RWPE2 (cell line): ENCODE data around the gene RHBDL1.

ENCODE experiments used
- ATAC-seq: fragments of 200-7000 bp; cut with Tn5 transposase; 3 replicates; pipeline ENCODE4 v1.9.1; 2021; ENCODE audit warnings: low read depth
- DNase-seq: peaks from one replicate; pipeline ENCODE4 v3.0.0-alpha.2; 2020; ENCODE audit warnings: low spot score
- H3K27ac ChIP-seq: fragments of 450-650 bp; 2 replicates; pipeline ENCODE4 v1.5.1; 2017; ENCODE audit warnings: mild to moderate bottlenecking; ENCODE audit not compliant: poor library complexity, severe bottlenecking
- H3K27me3 ChIP-seq: fragments of 250-450 bp; sonication (Bioruptor Pico); 2 replicates; pipeline ENCODE4 v1.5.1; 2021; ENCODE audit warnings: mild to moderate bottlenecking, moderate library complexity; ENCODE audit not compliant: insufficient read depth, poor library complexity, severe bottlenecking
- H3K36me3 ChIP-seq: fragments of 250-450 bp; sonication (Bioruptor Pico); 2 replicates; pipeline ENCODE4 v1.5.1; 2020; ENCODE audit warnings: low read depth, mild to moderate bottlenecking, moderate library complexity
- H3K4me1 ChIP-seq: fragments of 250-450 bp; sonication (Bioruptor Pico); 2 replicates; pipeline ENCODE4 v1.5.1; 2021; ENCODE audit warnings: mild to moderate bottlenecking, moderate library complexity; ENCODE audit not compliant: insufficient read depth, poor library complexity, severe bottlenecking
- H3K4me3 ChIP-seq: fragments of 250-450 bp; sonication (Bioruptor Pico); 2 replicates; pipeline ENCODE4 v1.5.1; 2021; ENCODE audit warnings: mild to moderate bottlenecking, moderate library complexity; ENCODE audit not compliant: severe bottlenecking
- H3K9me3 ChIP-seq: fragments of 250-450 bp; sonication (Bioruptor Pico); 2 replicates; pipeline ENCODE4 v1.5.1; 2021; ENCODE audit warnings: mild to moderate bottlenecking, moderate library complexity; ENCODE audit not compliant: severe bottlenecking
- CTCF ChIP-seq: fragments of 450-650 bp; IDR thresholded peaks from one replicate; pipeline ENCODE4 v1.5.1; 2017; ENCODE audit warnings: mild to moderate bottlenecking, moderate library complexity; ENCODE audit not compliant: poor library complexity, severe bottlenecking

The RHBDL1 gene

GRCh38 chr16:679814-680624 lies 4.5 kb downstream of the RHBDL1 start, which contains the start of gene STUB1:
STUB1 (plus strand) TSS chr16:680410; CDS start chr16:680526, 116 bp downstream.
- H3K27me3 ChIP-seq, result no peaks in the 10 kb centered on the region
- H3K27ac ChIP-seq, result peak within 1 kb of the TSS; percentile 72
- peaks cover 27% of the 10 kb centered on the region for H3K36me3 ChIP-seq
- ATAC-seq (peak; percentile 17), DNase-seq (peak; percentile 92)
- peaks cover 21% of the 10 kb centered on the region for H3K4me1 ChIP-seq
- peak within 1 kb of the TSS; percentile 91 for H3K4me3 ChIP-seq
- H3K9me3 ChIP-seq, result no peaks in the 10 kb centered on the region
- TF ChIP-seq CTCF, result no peak

- DNase-seq (no peak), ATAC-seq (no peak)
Observed at GRCh38 chr16:680625-680945, 5.1 kb downstream of the RHBDL1 start.

GRCh38 chr16:680967-681745 lies 5.7 kb downstream of the RHBDL1 start:
- DNase-seq (no peak), ATAC-seq (no peak)
- peak overlapping the region; percentile 91 for H3K4me3 ChIP-seq
- H3K27ac ChIP-seq, result peak overlapping the region; percentile 72
- H3K36me3 ChIP-seq, result peaks cover 36% of the 10 kb centered on the region
- H3K4me1 ChIP-seq, result peaks cover 21% of the 10 kb centered on the region
- TF ChIP-seq CTCF, result peak; percentile 27
- no peaks in the 10 kb centered on the region for H3K27me3 ChIP-seq
- no peaks in the 10 kb centered on the region for H3K9me3 ChIP-seq

More at GRCh38 chr16:680625-680945, 5.1 kb downstream of the RHBDL1 start:
- Histone ChIP-seq H3K4me3 (peak overlapping the region; percentile 91), H3K9me3 (no peaks in the 10 kb centered on the region), H3K27me3 (no peaks in the 10 kb centered on the region), H3K27ac (peak overlapping the region; percentile 72), H3K4me1 (peaks cover 21% of the 10 kb centered on the region), H3K36me3 (peaks cover 31% of the 10 kb centered on the region)
- TF ChIP-seq CTCF, result no peak

GRCh38 chr16:681746-682427 lies 6.4 kb downstream of the RHBDL1 start:
- H3K27me3 ChIP-seq, result no peaks in the 10 kb centered on the region
- ATAC-seq (no peak), DNase-seq (no peak)
- peaks cover 43% of the 10 kb centered on the region for H3K36me3 ChIP-seq
- H3K27ac ChIP-seq, result peak overlapping the region; percentile 72
- H3K4me3 ChIP-seq, result peak overlapping the region; percentile 91
- H3K4me1 ChIP-seq, result peaks cover 15% of the 10 kb centered on the region
- H3K9me3 ChIP-seq, result no peaks in the 10 kb centered on the region
- no peak for TF ChIP-seq CTCF
